Gastrocnemius medialis (tissue), 4 donors: Measurements from ENCODE around the gene ANGEL1. TPM values are rescaled to one million over a fixed set of nuclear protein-coding genes. Genes with fewer than 3 reads are reported as not detected.
A peak's percentile ranks its signal among the peaks of the same experiment; 100 is the strongest.

Experiments used
- ATAC-seq, 2 donors: fragments of 150-250 bp; one replicate each; pipeline ENCODE4 v1.9.1; 2016
- DNase-seq, 2 donors: peaks; one replicate each; pipeline ENCODE4 v3.0.0-alpha.2; 2019
- H3K27ac ChIP-seq, 4 donors: fragments of 200-600 bp; sonication (generic); 1 replicate in 1 of 4; 2 replicates in 3 of 4; pipeline ENCODE4 v1.5.1; 2016 to 2018; ENCODE audit warnings: mild to moderate bottlenecking in 2 of 4, moderate library complexity in 1 of 4
- H3K27me3 ChIP-seq, 3 donors: fragments of 200-600 bp; sonication (generic) in 2 of 3; 1 replicate in 1 of 3; 2 replicates in 2 of 3; pipeline versions ENCODE4 v1.5.1 to v1.6.0; 2016 to 2019; ENCODE audit warnings: mild to moderate bottlenecking in 1 of 3, moderate library complexity in 1 of 3
- H3K36me3 ChIP-seq, 2 donors: fragments of 200-600 bp; sonication (generic) in 1 of 2; one replicate each; pipeline ENCODE4 v1.5.1; 2017 to 2018
- H3K4me1 ChIP-seq, 2 donors: fragments of 200-600 bp; sonication (generic) in 1 of 2; one replicate each; pipeline ENCODE4 v1.5.1; 2016 to 2017; ENCODE audit warnings: mild to moderate bottlenecking in 2 of 2
- H3K4me3 ChIP-seq, 4 donors: fragments of 200-600 bp; sonication (generic) in 3 of 4; 1 replicate in 1 of 4; 2 replicates in 3 of 4; pipeline ENCODE4 v1.5.1; 2016 to 2019; ENCODE audit warnings: mild to moderate bottlenecking in 2 of 4
- H3K9me3 ChIP-seq, 3 donors: fragments of 200-600 bp; sonication (generic) in 2 of 3; 1 replicate in 1 of 3; 2 replicates in 2 of 3; pipeline ENCODE4 v1.5.1; 2016 to 2019
- CTCF ChIP-seq, 5 experiments: fragments of 450-650 bp in 3 of 5; fragments of 200-600 bp in 2 of 5; sonication (generic) in 2 of 5; IDR thresholded peaks in 4 of 5; conservative IDR thresholded peaks in 1 of 5; 1 replicate in 4 of 5; 2 replicates in 1 of 5; pipeline ENCODE4 v1.5.1; 2016 to 2019; ENCODE audit warnings: antibody characterized with exemption in 5 of 5, mild to moderate bottlenecking in 3 of 5, moderate library complexity in 3 of 5
- POLR2A ChIP-seq, 2 donors: fragments of 450-650 bp; IDR thresholded peaks; one replicate each; pipeline ENCODE4 v1.6.1; 2017; ENCODE audit warnings: antibody characterized with exemption in 2 of 2, mild to moderate bottlenecking in 2 of 2, moderate library complexity in 2 of 2
- in situ Hi-C, 4 donors: fragments of 200-750 bp; cut with MboI; loops; one replicate each; pipeline versions ENCODE4 v1.15.0 to v1.8.0; 2017; ENCODE audit warnings: low sequenced_read_pairs in 4 of 4
- intact Hi-C: fragments of 100-400 bp; cut with DNase I; formaldehyde crosslinking; loops from one replicate; pipeline ENCODE4 v1.15.1; 2023; ENCODE audit warnings: low total_unique reads
- total RNA-seq, 4 donors: library from RNA; depleted of rRNA; stranded (reverse); fragments of >200 nt; gene quantifications; one replicate each; pipeline versions ENCODE4 v1.1.0 to v1.2.3, GENCODE V29; 2016

Gene ANGEL1
- total RNA-seq, 4 donors from 2014 or later, result 8.6 to 16.9 (median 12.7) TPM

GRCh38 chr14:76830556-76830955, 17.9 kb upstream of the ANGEL1 start:
- H3K27ac ChIP-seq, result peak overlapping the region in 1 of 4 donors; percentile 41
- TF ChIP-seq POLR2A (IDR thresholded peaks at IDR 0.05) (no peak), CTCF (IDR thresholded peaks at IDR 0.05 in 4 of 5, conservative IDR thresholded peaks at IDR 0.05 in 1 of 5) (no peak)
- intact Hi-C loops, result no loop called here
- peaks cover 4 to 15% of the 10 kb centered on the region in 2 donors for H3K4me1 ChIP-seq
- ATAC-seq (no peak), DNase-seq (no peak)
- H3K4me3 ChIP-seq, result no peak overlapping the region
- H3K27me3 ChIP-seq, result no peaks in the 10 kb centered on the region
- in situ Hi-C loops, result no loop called here
- H3K36me3 ChIP-seq, result no peaks in the 10 kb centered on the region
- H3K9me3 ChIP-seq, result no peaks in the 10 kb centered on the region

- DNase-seq (peak in 1 of 2 donors; percentile 77), ATAC-seq (peak; percentile 51 to 77)
- TF ChIP-seq POLR2A (IDR thresholded peaks at IDR 0.05), result no peak
- TF ChIP-seq CTCF (IDR thresholded peaks at IDR 0.05 in 4 of 5, conservative IDR thresholded peaks at IDR 0.05 in 1 of 5), result no peak
- peaks cover 4 to 15% of the 10 kb centered on the region in 2 donors for H3K4me1 ChIP-seq
- no peaks in the 10 kb centered on the region for H3K36me3 ChIP-seq
- no peaks in the 10 kb centered on the region for H3K9me3 ChIP-seq
- intact Hi-C loops (no loop called here), in situ Hi-C loops (no loop called here)
- peak overlapping the region in 3 of 4 donors; percentile 18 to 41 (median 33) for H3K27ac ChIP-seq
- H3K27me3 ChIP-seq, result no peaks in the 10 kb centered on the region
- no peak overlapping the region for H3K4me3 ChIP-seq
These were observed 17.2 kb upstream of the ANGEL1 start for GRCh38 chr14:76829650-76830421.

GRCh38 chr14:76829013-76829365, 16.3 kb upstream of the ANGEL1 start:
- no peaks in the 10 kb centered on the region for H3K36me3 ChIP-seq
- intact Hi-C loops (no loop called here), in situ Hi-C loops (no loop called here)
- peaks cover 4 to 15% of the 10 kb centered on the region in 2 donors for H3K4me1 ChIP-seq
- H3K27me3 ChIP-seq, result no peaks in the 10 kb centered on the region
- ATAC-seq (no peak), DNase-seq (no peak)
- no peak overlapping the region for H3K4me3 ChIP-seq
- H3K27ac ChIP-seq, result peak overlapping the region in 2 of 4 donors; percentile 41 to 49
- TF ChIP-seq POLR2A (IDR thresholded peaks at IDR 0.05) (no peak), CTCF (IDR thresholded peaks at IDR 0.05 in 4 of 5, conservative IDR thresholded peaks at IDR 0.05 in 1 of 5) (no peak)
- H3K9me3 ChIP-seq, result no peaks in the 10 kb centered on the region

GRCh38 chr14:76828339-76829012, 15.8 kb upstream of the ANGEL1 start:
- TF ChIP-seq POLR2A (IDR thresholded peaks at IDR 0.05), result no peak
- H3K27ac ChIP-seq, result peak overlapping the region; percentile 20 to 49 (median 22)
- ATAC-seq (peak; percentile 19 to 47), DNase-seq (no peak)
- intact Hi-C loops (no loop called here), in situ Hi-C loops (no loop called here)
- peaks cover 4 to 15% of the 10 kb centered on the region in 2 donors for H3K4me1 ChIP-seq
- peak overlapping the region; percentile 31 to 55 (median 41) for H3K4me3 ChIP-seq
- no peaks in the 10 kb centered on the region for H3K27me3 ChIP-seq
- no peaks in the 10 kb centered on the region for H3K36me3 ChIP-seq
- no peaks in the 10 kb centered on the region for H3K9me3 ChIP-seq

GRCh38 chr14:76827696-76828296, 15.1 kb upstream of the ANGEL1 start:
- Histone ChIP-seq H3K9me3 (no peaks in the 10 kb centered on the region), H3K36me3 (no peaks in the 10 kb centered on the region), H3K4me1 (peaks cover 4 to 15% of the 10 kb centered on the region in 2 donors), H3K4me3 (peak overlapping the region; percentile 31 to 55 (median 41)), H3K27me3 (no peaks in the 10 kb centered on the region), H3K27ac (peak overlapping the region; percentile 20 to 27 (median 22))
- intact Hi-C loops, result no loop called here
- ATAC-seq (peak; percentile 14 to 25), DNase-seq (no peak)
- TF ChIP-seq POLR2A (IDR thresholded peaks at IDR 0.05) (no peak), CTCF (IDR thresholded peaks at IDR 0.05 in 4 of 5, conservative IDR thresholded peaks at IDR 0.05 in 1 of 5) (no peak)
- in situ Hi-C loops, result no loop called here
